ENCODE measurements around the gene ZNF350. TPM values are rescaled to one million over a fixed set of nuclear protein-coding genes. Genes with fewer than 3 reads are reported as not detected.
A peak's percentile ranks its signal among the peaks of the same experiment; 100 is the strongest.

Gene ZNF350
- total RNA-seq, 1 experiment from 2014 or later = 7.0 TPM

DNA sequence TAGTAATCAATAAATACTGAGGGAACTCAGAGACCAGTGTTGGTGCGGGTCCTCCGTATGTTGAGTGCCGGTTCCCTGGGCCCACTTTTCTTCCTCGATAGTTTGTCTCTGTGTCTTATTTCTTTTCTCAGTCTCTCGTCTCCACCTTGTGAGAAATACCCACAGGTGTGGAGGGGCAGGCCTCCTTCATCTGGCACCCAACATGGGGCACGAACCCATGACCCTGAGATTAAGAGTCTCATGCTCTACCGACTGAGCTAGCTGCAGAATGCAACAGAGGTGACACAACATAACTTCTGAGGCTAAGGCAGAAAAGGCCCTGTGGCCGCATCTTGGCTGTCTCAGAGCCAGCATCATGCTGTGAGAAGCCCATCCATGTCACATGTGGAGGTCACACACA, 64.7 kb downstream of the ZNF350 start:
- BruUV-seq (replicated peaks) = no TSS peak
- DNase-seq (ENCODE audit: unreplicated experiment) = peak; percentile 9
- ChIA-PET CTCF (no interaction called here), POLR2A (no interaction called here)
- H3K27me3 Mint-ChIP-seq (ENCODE audit: insufficient read depth, unreplicated experiment) = no peaks in the 10 kb centered on the region
- H3K27ac Mint-ChIP-seq (ENCODE audit: low read depth, unreplicated experiment) = no peak overlapping the region
- TF ChIP-seq, protein P1, sequence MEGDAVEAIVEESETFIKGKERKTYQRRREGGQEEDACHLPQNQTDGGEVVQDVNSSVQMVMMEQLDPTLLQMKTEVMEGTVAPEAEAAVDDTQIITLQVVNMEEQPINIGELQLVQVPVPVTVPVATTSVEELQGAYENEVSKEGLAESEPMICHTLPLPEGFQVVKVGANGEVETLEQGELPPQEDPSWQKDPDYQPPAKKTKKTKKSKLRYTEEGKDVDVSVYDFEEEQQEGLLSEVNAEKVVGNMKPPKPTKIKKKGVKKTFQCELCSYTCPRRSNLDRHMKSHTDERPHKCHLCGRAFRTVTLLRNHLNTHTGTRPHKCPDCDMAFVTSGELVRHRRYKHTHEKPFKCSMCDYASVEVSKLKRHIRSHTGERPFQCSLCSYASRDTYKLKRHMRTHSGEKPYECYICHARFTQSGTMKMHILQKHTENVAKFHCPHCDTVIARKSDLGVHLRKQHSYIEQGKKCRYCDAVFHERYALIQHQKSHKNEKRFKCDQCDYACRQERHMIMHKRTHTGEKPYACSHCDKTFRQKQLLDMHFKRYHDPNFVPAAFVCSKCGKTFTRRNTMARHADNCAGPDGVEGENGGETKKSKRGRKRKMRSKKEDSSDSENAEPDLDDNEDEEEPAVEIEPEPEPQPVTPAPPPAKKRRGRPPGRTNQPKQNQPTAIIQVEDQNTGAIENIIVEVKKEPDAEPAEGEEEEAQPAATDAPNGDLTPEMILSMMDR (IDR thresholded peaks at IDR 0.05; ENCODE audit: unreplicated experiment) = no peak
- peaks cover 18% of the 10 kb centered on the region for H3K9me3 Mint-ChIP-seq (ENCODE audit: unreplicated experiment)
- H3K4me1 Mint-ChIP-seq (ENCODE audit: insufficient read depth, unreplicated experiment) = no peaks in the 10 kb centered on the region
- H3K4me3 Mint-ChIP-seq (ENCODE audit: unreplicated experiment) = no peak overlapping the region
- H3K36me3 Mint-ChIP-seq (ENCODE audit: insufficient read depth, unreplicated experiment) = peaks cover 6% of the 10 kb centered on the region
- intact Hi-C loops (cut with micrococcal nuclease) = loop anchor here (10.0 kb wide), 2 partner anchors 123 to 313 kb away; partner anchors contain the start of gene ZNF432

DNA sequence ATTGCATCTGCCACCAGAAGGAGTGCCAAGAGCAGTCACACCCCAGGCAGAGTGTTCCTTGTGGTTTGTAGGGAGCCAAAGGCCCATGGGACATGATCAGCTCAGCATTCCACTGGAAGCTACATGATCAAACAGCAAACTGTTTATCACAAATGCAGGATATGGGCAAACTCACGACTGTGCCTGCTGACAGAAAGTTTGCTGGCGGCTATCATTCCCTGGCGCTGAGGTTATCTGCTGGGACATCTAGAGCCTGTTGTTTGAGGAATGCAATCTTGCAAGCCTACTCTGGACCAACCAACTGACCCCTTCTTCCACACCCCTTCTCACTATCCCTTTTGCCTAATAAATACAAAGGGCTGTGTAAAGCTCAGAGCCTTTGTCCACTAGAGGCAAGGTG, 67.0 kb downstream of the ZNF350 start:
- no peaks in the 10 kb centered on the region for H3K27me3 Mint-ChIP-seq (ENCODE audit: insufficient read depth, unreplicated experiment)
- no peak overlapping the region for H3K4me3 Mint-ChIP-seq (ENCODE audit: unreplicated experiment)
- H3K4me1 Mint-ChIP-seq (ENCODE audit: insufficient read depth, unreplicated experiment) = no peaks in the 10 kb centered on the region
- ChIA-PET CTCF (interaction anchor here (0.5 kb wide), 1 partner anchor 262 kb away, joined by 3 read pairs; no protein-coding TSS in a partner anchor), POLR2A (no interaction called here)
- intact Hi-C loops (cut with micrococcal nuclease) = loop anchor here (10.0 kb wide), 2 partner anchors 125 to 315 kb away; partner anchors contain the start of gene ZNF432
- peaks cover 28% of the 10 kb centered on the region for H3K9me3 Mint-ChIP-seq (ENCODE audit: unreplicated experiment)
- no peak overlapping the region for H3K27ac Mint-ChIP-seq (ENCODE audit: low read depth, unreplicated experiment)
- H3K36me3 Mint-ChIP-seq (ENCODE audit: insufficient read depth, unreplicated experiment) = peaks cover 6% of the 10 kb centered on the region
- no peak for DNase-seq (ENCODE audit: unreplicated experiment)
- no TSS peak for BruUV-seq (replicated peaks)
- TF ChIP-seq, protein P1 (IDR thresholded peaks at IDR 0.05; ENCODE audit: unreplicated experiment) = no peak

DNA sequence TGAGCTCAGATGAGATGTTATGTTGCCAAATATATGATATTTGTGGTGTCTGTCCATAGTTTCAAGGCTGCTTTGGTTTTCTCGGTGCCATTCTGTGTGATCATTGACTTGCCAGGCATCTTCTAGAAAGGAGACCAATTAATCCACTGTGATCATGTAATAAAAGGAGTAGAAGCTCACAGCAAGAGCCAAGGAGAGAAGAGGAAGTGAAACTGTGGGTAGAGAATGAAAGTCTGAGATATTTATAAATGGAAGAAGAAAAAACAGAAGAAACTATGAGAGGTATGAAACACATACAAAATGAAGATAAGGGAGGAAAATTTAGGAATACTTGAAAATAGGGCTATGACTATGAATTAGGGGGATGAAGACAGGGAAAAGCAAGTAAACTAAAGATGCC, 70.5 kb downstream of the ZNF350 start:
- Mint-ChIP-seq H3K27me3 (ENCODE audit: insufficient read depth, unreplicated experiment) (no peaks in the 10 kb centered on the region), H3K36me3 (ENCODE audit: insufficient read depth, unreplicated experiment) (no peaks in the 10 kb centered on the region), H3K4me1 (ENCODE audit: insufficient read depth, unreplicated experiment) (no peaks in the 10 kb centered on the region), H3K4me3 (ENCODE audit: unreplicated experiment) (no peak overlapping the region), H3K9me3 (ENCODE audit: unreplicated experiment) (peaks cover 20% of the 10 kb centered on the region), H3K27ac (ENCODE audit: low read depth, unreplicated experiment) (no peak overlapping the region)
- intact Hi-C loops (cut with micrococcal nuclease) = no loop called here
- BruUV-seq (replicated peaks) = no TSS peak
- TF ChIP-seq, protein P1 (IDR thresholded peaks at IDR 0.05; ENCODE audit: unreplicated experiment) = no peak
- CTCF ChIA-PET = interaction anchor here (0.7 to 1.0 kb wide), 3 partner anchors 222 to 833 kb away, joined by 3 to 9 read pairs (median 4); no protein-coding TSS in a partner anchor
- POLR2A ChIA-PET = no interaction called here
- DNase-seq (ENCODE audit: unreplicated experiment) = no peak

DNA sequence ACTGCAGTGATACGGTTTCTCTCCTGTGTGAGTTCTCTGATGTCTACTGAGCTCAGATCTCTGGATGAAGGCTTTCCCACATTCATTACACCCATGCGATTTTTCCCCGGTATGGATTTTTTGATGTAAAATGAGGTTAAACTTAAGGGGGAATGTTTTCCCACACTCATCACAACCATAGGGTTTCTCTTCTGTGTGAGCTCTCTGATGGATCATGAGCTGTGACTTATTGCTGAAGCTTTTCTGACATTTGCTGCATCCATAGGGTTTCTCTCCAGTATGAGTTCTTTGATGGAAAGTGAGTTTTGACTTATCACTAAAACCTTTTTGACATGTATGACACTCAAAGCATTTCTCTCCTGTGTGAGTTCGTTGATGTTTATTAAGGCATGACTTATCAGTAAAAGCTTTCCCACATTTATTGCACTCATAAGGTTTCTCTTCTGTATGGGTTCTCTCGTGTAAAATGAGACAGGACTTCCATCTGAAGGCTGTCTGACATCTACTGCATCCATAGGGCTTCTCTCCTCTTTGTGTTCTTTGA, 71.2 kb downstream of the ZNF350 start:
- no peak for DNase-seq (ENCODE audit: unreplicated experiment)
- CTCF ChIA-PET = interaction anchor here (0.7 to 1.0 kb wide), 3 partner anchors 12 to 635 kb away, joined by 3 to 9 read pairs (median 4); partner anchors contain the start of gene ZNF613
- no TSS peak for BruUV-seq (replicated peaks)
- no peak overlapping the region for H3K4me3 Mint-ChIP-seq (ENCODE audit: unreplicated experiment)
- intact Hi-C loops (cut with micrococcal nuclease) = no loop called here
- H3K27ac Mint-ChIP-seq (ENCODE audit: low read depth, unreplicated experiment) = no peak overlapping the region
- H3K4me1 Mint-ChIP-seq (ENCODE audit: insufficient read depth, unreplicated experiment) = no peaks in the 10 kb centered on the region
- H3K27me3 Mint-ChIP-seq (ENCODE audit: insufficient read depth, unreplicated experiment) = no peaks in the 10 kb centered on the region
- H3K9me3 Mint-ChIP-seq (ENCODE audit: unreplicated experiment) = peaks cover 14% of the 10 kb centered on the region
- POLR2A ChIA-PET = interaction anchor here (1.4 kb wide), 1 partner anchor 92 kb away, joined by 3 read pairs; no protein-coding TSS in a partner anchor
- TF ChIP-seq, protein P1 (IDR thresholded peaks at IDR 0.05; ENCODE audit: unreplicated experiment) = no peak
- no peaks in the 10 kb centered on the region for H3K36me3 Mint-ChIP-seq (ENCODE audit: insufficient read depth, unreplicated experiment)

Other genes with a start within 250 kb of the ZNF350 start
- 6.2 and 8.6 TPM in 2 replicates for gene FPR1, start 235.0 kb downstream of the ZNF350 start, total RNA-seq (2022)
- not detected in 2 replicates for gene FPR2, start 225.7 kb downstream of the ZNF350 start, total RNA-seq (2022)
- gene FPR3, start 191.7 kb downstream of the ZNF350 start, total RNA-seq (2022) = not detected in 2 replicates
- gene ZNF577, start 98.9 kb downstream of the ZNF350 start, total RNA-seq (2022) = 6.3 and 8.4 TPM in 2 replicates
- gene ZNF649, start 81.8 kb downstream of the ZNF350 start, total RNA-seq (2022) = 9.5 and 14.5 TPM in 2 replicates
- gene ZNF613, start 59.4 kb downstream of the ZNF350 start, total RNA-seq (2022) = 4.9 and 7.7 TPM in 2 replicates
- gene ZNF615, start 21.4 kb upstream of the ZNF350 start, total RNA-seq (2022) = 7.3 and 9.0 TPM in 2 replicates
- gene ZNF614, start 41.5 kb upstream of the ZNF350 start, total RNA-seq (2022) = 10.2 and 10.3 TPM in 2 replicates
- gene ZNF432, start 62.0 kb upstream of the ZNF350 start, total RNA-seq (2022) = 17.2 and 25.4 TPM in 2 replicates
- gene ZNF841, start 108.9 kb upstream of the ZNF350 start, total RNA-seq (2022) = 40.9 and 49.8 TPM in 2 replicates
- 9.5 and 13.5 TPM in 2 replicates for gene ZNF616, start 153.1 kb upstream of the ZNF350 start, total RNA-seq (2022)
- gene ZNF836, start 184.8 kb upstream of the ZNF350 start, total RNA-seq (2022) = 4.3 and 7.7 TPM in 2 replicates
- 194 and 211 TPM in 2 replicates for gene PPP2R1A, start 203.2 kb upstream of the ZNF350 start, total RNA-seq (2022)

Measured in MCF 10A (cell line).